ENCODE measurements around the gene GPC1.

The GPC1 gene

DNA sequence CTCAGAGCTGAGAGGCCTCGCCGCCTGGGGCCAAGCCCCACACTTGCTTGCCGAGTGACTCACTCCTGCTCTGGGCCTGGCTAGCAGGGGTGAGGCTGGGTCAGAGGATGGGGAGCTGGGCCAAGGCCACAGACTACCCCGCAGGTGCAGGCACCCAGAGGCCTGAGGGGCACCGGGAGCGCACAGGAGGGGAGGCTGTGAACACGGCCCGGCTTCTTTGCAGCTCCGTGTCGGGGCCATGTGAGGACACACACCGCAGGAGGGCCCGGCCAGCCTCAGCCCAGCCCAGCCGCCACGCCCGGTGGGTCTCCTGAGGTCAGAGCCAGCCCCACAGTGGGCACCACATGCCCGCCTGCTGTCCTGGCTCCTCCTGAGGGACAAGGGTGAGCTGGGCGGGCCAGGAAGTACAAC, 8.4 kb downstream of the GPC1 start:
- DNase-seq, result no peak

DNA sequence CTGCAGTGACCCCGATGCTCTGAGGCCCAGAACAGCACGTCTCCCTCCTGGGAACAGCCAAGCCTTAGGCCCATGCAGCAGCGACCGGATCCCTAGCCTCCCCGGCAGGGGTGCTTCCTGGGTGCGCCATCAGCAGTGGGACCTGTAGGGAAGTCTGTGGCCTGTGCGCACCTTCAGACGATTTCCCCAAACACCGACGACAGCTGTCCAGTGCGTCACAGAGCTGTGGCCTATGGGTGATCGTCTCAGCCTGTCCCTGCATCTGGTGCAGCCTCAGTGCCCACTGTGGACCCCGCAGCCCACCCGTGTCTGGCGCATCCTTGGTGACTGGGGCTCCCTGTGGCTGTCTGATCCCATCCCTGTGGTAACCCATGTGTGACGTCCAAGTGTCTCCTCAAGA, 9.0 kb downstream of the GPC1 start:
- DNase-seq, result no peak

DNA sequence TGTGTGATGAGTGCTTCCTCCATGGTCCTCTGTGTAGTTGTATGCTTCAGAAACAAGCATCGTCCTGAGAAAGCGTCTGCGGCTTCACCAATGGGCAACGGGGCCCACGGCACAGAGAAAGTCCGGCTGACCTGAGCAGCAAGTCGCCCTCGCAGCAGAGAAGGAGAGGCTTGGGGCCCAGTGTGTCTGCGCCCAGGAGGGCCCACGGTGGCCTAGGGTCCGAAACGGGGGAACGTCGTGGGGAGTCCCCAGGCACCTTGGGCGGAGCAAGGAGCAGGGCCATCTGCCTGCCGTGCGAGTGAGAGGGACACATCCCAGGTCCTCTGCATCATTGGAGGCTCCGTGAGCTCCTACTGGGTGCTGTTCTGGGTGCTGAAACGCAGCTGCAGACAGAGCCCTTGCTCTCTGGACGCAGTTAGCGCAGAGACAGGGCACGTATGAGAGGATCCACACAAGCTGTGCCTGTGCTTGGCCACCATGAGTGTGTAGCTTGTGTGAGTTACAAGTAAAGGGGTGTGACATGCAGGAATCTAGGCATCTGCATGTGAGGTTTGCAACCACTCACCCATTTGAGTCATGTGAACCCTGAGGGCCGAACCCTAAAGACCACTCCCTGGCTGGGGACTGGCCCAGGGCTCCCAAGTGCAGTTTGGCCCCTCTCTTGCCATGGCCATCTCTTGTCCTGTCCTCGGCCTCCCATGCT, 10.6 kb downstream of the GPC1 start:
- DNase-seq, result no peak

DNA sequence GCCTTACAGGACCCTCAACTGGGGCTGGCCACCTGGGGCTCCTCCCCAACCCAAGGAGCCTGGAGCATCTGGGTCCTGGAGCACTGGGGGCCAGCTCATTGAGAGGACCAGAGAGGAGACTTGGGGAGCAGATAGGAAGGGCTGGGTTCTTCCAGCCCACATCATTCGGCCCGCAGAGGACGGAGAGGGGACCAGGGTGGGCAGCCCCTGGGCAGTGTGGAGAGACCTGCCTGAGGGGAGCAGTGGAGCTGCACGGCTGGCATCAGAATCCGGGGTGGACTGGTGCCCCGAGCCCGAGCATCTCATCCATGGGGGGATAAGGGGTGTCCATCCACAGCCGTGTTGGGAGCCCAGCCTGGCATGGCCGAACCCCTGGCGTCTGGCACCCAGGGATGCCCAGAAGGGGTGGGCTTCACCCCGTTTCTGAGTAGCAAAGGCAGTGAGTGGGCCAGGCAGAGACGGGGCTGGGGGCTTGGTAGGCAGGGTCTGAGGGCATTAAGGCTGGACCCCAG, 11.3 kb downstream of the GPC1 start:
- no peak for DNase-seq

DNA sequence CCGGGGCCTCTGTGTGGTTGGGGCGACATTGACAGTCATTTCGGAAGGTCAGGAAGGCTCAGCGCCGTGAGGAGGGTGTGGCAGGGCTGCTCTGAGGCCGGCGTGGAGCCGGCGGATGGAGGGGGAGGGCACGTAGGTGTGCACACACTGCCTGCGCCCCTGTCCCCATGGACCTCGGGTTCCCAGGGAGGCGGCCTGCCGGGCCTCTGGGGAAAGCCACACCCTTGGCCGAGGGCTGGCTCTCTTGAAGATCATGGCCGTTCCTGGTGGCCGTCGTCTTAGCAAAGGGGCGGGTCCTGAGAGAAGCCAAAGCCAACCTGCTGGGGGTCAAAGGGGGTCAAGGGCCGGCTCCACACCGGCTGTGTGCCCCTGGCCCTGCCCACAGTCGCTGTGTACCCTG, 11.9 kb downstream of the GPC1 start:
- DNase-seq, result no peak

DNA sequence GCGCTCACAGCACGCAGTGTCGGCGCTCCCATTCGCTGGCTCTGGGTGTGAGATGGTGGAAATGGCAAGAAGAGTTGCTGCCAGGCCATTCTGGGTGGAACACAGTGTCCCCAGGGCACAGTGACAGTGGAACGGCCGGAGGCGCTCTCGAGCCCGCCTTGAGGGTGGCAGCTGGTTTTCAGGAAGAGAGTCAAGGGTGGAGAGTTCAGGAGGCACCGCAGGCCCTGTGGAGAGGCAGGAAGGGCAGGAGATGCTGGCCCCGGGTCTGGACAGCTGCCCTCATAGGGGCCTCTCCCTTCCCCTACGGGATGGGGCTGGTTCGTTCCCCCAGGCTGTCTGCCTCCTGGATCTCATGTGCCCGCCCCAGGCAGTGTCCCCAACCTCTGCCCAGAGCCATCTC, 12.5 kb downstream of the GPC1 start:
- DNase-seq, result no peak

DNA sequence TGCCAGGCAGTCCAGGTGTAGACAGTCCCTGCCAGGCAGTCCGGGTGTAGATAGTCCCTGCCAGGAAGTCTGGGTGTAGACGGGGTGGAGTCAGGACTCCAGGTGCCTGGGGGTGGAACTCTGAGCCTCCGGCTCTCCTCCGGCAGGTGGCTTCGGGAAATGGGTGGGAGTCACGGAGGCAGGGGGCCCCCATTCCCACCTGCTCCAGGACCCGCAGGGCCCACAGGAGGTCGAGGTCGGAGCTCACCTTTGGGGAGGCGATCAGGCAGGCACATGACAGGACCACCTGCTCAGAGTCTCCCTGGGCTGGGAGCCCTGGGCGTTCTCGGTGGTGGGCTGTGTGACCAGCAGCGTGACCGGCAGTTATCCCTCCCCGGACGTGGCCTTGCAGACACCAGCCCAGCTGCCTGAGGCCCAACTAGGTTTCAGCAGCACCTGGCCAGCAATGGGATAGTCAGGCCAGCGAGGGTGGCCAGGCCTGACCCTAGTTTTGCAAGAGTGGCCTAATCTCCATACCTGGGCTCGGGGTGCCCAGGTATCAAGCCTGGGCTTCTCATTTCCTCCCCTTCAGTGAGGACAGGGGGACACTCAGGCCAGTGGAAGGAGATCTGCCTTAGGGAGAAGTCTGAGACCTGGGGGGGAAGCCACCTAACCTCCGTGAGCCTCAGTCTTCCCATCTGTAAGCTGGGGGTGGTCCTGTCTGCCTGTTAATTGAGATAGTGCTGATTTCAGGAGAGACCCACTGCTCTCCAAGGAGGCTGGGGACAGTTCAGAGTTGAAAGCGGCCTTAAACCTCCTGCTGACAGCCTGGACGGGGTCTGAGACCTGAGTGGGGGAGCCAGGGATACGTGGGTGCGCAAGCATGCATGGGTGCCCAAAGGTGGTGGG, 13.2 kb downstream of the GPC1 start:
- DNase-seq, result no peak

DNA sequence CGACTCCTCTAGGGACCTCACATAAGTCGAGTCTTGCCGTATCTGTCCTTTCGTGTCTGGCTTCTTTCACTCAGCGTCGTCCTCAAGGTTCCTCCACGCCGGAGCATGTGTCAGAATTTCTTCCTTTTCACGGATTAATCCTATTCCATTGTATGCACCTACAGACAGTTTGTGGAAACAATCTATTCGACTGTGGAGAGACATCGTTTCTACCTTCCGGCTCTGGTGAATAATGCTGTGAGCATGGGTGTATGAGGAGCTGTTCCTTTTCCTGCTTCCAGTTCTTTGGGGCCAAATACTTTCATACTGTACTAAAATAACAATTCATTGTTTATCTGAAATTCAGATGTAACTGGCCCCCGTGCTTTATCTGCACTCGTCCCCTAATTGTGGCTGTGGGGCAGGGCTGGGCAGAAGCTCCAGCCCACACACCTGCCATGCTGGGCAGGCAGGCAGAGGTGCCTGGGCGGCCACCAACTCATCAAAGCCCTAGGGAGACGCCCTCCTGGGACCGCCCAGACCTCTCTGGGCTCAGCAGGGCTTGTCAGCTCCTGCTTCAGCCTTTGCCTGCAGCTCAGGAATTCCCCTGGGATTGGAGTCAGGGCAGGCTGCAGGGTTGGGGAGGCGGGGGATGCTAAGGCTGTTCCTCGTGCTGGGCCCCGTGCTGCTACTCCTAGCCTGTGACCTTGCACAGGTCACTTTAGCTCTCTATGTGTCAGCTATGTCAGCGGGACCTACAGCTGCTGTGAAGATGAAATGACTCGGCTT, 14.5 kb downstream of the GPC1 start:
- DNase-seq, result peak in 2 of 3 experiments; percentile 2 to 7

DNA sequence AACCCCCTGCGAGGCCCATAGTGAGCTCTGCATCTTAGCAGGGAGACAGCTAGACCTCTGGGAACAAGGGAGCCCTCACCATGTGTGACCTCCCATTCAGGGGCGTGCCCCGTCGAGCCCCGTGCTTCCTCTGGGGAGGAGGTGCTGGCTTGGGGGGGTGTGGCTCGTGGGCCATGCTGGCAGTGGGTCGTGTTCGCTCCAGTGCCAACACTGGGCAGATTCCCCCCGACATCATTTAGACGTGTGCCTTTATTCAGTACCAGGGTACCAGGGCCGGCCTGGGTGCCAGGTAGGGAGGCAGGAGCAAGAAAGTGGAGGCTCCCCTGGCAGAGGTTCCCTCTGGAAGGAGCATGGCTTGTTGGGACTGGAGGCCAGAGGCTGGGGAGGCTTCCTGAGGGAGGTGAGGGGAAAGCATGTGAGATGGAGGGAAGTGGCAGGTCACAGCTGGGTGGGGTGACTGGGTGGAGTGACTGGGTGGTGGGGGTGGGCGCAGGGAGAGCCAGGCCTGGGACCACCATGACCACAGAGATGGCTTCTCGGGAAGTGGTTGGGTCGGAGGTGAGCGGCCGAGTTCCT, 15.2 kb downstream of the GPC1 start:
- DNase-seq, result no peak

DNA sequence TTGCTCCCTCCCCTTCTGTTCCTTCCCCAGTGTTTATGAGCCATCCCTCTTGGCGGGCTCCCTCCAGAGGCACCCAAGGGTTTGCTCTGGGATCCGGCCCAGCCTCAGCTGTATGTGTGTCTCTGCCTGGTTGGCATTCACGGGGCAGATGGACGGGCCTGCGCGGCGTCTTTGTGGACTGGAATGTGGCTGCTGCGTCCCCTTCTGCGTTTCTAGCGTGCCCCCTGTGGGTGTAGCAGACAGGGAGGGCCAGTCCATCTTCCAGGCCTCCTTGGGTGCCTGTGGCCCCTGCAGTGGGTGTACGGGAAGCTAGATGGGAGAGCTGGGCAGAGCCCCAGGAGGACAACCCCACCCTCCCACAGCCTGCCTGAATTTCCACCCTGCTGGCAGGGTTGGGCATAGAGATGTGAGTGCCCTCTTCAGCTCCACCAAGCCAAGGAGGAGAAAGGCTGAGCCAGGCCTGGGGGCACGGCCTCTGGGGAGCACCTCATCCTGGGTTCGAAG, 15.7 kb downstream of the GPC1 start:
- DNase-seq, result no peak

DNA sequence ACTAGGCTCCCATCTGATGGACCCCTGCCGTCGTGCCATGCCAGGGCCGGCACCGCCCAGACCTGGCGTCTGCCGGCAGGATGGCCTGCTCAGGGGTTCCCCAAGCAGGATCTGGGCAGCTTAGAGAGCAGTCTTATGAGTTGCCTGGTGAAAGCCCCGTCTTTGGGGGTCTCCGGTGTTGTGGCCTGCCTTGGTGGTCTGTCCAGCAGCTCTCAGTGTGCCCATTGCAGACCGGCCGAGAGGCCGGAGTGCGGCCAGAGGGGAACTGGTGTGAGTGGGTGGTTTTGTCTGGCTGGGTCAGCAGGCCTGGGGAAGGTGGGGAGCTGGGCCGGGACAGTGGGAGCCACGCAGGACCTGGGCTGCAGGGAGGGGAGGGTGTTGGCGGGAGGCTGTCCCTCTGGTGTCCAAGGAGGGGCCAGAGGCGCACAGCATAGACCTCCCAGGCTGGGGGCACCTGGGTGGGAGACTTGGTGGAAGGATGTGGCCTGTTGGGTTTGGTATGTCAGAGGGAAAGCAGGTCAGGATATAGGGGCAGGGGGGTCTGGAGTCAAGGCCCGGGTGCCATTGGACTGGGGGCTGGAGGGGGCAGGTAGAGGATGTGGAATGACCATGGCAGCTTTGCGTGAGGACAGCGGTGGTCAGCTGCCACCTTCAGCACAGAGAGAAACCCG, 16.5 kb downstream of the GPC1 start:
- no peak for DNase-seq

DNA sequence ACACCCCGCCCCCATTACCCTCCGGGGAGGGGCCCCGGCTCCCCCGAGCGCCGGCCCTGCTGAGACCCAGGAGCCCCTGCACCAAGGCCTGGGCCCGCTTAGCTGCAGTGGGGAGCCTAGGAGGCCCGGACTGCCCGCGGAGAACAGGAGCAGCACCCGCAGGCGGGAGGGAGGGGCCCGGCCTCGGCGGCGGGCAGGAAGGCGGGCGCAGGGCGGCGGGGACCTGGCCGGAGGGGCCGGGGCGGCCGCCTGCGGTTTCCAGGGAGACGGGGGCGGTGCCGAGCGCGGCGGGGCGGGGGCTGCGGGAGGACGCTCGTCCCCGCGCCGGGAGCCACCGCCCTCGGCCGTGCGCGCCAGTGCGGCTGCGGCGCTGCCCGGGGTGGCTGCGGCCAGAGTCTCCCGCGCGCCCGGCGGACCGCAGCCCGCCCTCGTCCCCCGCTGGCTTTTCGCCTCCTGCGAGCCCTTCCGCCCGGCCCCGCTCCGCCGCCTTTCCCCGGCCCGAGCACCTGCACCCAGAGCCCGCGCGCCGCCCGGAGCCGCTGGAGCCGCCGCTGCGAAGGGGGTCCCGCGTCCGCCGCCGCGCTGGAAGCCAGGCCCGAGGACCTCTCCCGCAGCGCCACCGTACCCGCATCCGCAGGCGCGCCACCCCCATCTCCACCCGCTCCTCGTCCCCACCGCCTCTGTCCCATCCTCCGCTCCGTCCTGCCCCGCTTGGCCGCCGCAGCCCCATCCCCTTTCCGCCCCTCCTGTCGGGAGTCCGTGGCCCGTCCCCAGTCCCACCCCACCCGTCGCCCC, 17.2 kb downstream of the GPC1 start:
- DNase-seq, result peak; percentile 31 to 82 (median 79)

DNA sequence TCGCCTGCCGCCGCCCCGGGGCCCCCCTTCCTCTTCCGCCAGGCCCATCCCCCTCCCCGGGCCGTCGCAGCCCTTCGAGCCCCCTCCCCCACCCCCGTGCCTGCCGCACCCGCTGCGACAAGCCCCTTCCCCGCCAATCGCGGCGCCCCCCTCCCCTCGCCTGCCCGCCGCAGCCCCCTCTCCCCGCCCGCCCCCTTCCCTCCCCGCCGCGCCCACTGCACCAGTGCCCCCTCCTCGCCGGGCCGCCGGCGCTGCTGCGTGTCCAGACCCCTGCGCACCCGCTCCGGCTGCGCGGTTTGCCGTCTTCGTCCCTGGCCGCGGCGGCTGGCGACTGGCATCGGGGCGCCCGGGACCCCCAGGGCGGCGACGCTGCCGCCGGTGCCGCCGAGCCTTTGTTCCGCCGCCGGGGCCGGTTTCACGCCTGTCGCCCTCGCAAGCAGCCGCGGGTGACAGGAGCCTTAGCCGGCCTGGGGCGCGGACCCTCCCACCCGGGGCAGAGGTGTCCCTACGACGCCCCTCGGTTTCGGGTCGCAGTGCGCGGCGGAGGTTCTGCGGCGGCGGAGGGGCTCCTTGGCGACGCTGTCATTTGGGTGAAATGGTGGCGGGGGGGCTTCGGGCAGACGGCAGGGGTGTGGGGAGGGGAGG, 18.1 kb downstream of the GPC1 start:
- DNase-seq, result peak in 2 of 3 experiments; percentile 41 to 48

DNA sequence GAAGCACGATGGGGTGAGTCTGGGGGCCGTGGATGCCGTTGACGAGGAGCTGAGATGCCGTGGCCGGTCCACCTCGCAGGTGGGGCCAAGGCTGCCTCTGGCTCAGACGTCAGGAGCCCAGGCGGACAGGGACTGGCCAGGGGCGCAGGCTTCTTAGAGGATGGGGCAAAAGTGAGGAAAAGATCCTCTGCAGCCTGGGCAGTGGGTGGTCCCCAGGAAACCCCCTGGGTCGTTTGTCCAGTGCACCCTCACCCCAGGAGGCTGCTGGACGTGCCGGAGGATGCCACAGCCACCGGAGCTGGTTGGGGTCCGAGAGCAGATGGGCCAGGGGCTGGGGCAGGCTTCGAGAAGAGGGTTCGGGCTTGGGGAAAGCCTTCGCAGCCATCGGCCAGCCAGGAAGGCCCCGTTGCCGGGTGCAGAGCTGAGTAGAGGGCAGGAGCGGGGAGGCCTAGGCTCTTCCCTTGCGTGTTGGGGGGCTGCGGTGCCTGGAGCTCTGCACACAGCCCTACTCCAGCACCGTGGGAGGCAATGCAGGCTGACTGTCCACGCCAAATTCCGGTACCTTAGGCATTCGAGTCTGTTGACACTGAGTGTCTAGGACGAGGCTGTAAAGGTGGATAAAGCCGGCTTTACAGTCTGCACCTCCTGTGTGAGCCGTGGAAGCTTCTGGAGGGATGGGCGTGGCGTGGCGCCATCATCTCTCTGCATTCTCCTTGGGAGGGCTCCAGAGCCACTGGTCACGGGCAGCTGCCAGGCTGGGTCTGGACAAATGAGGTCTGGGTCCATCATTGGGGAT, 18.8 kb downstream of the GPC1 start:
- DNase-seq, result no peak

DNA sequence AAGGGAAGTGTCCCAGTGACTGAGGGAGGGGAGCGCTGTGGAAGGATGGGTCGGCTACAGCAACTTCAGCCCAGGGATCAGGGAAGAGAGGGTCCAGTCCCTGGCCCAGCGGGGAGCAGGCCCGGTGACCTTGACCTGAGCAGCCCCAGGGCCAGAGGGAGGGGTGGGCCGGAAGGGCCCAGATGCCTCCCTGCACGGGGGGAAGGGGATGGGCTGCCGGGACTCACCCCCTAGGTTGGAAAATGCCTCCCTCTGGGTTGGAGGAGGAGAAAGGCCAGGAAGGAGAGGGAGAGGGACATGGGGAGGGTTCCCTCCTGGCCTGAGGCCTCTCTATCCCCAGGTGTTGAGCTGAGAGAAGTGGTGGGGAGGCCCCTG, 19.8 kb downstream of the GPC1 start:
- DNase-seq, result no peak

DNA sequence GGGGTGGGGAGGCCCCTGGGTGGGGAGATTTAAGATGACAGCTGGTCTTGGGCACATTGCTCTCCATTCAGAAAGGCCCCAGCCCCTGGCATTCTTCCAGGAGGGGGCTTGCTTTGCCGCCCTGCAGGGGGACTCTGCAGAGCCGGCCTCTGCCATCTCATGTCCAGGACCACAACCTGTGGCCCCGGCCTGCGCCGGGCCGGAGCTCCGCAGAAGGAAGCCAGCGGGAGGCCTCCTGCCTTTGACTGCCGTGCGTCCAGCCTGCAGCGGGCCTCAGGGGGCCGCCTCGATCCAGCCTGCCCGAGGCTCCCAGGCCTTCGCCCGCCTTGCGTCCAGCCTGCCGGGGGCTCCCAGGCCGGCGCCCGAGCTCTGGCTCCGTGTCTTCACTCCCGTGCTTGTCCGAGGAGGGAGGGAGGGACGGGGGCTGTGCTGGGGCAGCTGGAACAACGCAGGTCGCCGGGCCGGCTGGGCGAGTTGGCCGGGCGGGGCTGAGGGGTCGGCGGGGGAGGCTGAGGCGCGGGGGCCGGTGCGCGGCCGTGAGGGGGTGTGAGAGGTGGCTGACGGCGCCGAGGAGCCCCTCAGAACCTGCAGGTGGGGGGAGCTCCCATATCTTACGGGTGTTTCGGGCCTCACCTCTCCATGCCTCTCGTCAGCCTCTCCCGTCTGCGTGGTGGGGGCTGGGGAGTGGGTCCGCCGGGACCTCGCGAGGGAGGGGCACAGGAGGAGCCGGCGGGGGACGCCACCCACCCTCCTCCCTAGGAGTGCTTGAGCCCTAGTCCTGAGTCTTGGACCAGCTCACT, 20.4 kb downstream of the GPC1 start:
- DNase-seq, result no peak

DNA sequence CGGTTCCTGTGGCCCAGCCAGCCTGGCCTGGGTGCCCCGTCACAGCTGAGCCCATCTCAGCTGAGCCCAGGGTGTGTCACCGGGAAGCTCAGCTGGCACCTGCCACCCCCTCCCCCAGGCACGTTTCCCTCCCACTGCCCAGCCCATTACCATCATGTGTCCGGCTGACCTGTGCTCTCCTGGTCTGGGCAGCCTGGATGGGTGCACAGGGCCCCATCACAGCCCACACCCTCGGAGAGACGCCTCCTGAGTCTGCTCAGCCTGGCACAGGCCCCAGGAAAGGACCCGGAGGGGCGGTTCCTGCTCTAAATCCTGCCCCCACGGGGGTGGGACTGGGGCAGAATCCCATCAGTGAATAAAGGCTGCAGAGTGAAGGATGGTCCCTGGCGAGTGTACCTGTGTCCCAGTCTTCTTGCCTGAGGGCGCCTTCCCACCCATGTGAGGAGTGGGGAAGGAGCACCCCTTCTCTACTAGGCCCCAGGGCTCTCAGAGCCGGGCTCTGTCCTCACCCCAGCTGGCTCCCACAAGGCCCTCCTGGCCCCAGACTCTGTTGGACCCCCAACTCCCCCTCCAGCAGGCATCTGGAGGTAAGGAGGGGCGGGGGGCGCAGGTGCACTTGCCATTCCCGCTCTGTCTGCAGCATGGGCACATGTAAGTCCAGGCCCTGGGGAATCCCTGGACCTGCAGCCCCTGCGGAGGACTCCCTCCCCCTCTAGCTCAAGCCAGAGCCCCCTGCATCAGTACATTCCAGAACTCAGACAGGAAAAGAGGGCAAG, 21.2 kb downstream of the GPC1 start:
- DNase-seq, result no peak

Data from NCI-H1417 (cell line).